ENCODE measurements around the gene KAZALD1. TPM values are rescaled to one million over a fixed set of nuclear protein-coding genes. Genes with fewer than 3 reads are reported as not detected.

Gene KAZALD1
- total and polyA plus RNA-seq, 3 donors from 2014 or later = 6.4 to 11.0 (median 6.8) TPM

DNA sequence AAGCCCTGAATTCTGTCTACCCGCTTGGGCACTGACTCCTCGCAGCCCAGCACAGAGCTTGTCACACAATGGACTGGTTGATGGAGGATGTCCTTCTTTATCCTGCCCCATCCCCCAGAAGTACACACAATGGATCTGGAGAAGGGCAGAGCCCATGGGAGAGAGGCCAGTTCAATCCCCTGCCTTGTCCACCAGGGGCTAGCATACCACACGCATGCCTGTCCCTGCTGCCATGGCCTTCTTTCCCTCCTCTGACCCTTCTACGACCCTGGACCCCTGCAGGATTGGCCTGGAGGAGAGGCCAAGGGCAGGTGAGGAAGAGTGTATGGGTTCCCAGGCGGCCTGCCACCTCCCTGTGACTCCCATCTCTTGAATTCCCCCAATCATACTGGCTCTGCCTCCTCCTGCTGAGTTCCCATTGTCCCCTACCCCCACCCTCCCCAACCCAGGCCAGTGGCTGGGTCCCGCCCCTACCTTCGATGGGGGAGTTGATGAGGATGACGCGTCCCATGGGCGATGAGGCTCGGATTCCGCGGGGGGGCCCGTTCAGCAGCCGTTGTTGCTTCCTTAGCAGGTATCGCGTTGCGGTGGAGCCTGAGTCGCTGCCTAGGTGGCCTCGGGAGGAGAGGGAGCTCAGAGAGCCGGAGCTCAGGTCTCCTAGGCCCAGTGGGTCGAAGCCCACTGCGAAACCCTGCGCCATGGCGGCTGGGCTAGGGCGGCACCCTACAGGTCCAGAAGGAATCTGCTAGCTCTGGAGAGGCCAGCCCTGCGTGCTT is 32.1 kb upstream of the KAZALD1 start:
- DNase-seq = no peak
- 55 to 61% methylated on average over 5 to 27 of the region's 27 CpGs for WGBS, 2 donors
- H3K27ac ChIP-seq = no peak overlapping the region
- intact Hi-C loops (cut with DNase I; ENCODE audit: low total_unique reads) = no loop called here
- H3K4me1 ChIP-seq = peaks cover 11% of the 10 kb centered on the region
- H3K4me3 ChIP-seq = no peak overlapping the region
- H3K9me3 ChIP-seq = no peaks in the 10 kb centered on the region
- no peak for TF ChIP-seq POLR2A (IDR thresholded peaks at IDR 0.05)
- TF ChIP-seq, protein P1, sequence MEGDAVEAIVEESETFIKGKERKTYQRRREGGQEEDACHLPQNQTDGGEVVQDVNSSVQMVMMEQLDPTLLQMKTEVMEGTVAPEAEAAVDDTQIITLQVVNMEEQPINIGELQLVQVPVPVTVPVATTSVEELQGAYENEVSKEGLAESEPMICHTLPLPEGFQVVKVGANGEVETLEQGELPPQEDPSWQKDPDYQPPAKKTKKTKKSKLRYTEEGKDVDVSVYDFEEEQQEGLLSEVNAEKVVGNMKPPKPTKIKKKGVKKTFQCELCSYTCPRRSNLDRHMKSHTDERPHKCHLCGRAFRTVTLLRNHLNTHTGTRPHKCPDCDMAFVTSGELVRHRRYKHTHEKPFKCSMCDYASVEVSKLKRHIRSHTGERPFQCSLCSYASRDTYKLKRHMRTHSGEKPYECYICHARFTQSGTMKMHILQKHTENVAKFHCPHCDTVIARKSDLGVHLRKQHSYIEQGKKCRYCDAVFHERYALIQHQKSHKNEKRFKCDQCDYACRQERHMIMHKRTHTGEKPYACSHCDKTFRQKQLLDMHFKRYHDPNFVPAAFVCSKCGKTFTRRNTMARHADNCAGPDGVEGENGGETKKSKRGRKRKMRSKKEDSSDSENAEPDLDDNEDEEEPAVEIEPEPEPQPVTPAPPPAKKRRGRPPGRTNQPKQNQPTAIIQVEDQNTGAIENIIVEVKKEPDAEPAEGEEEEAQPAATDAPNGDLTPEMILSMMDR (IDR thresholded peaks at IDR 0.05) = no peak
- no peaks in the 10 kb centered on the region for H3K27me3 ChIP-seq
- H3K36me3 ChIP-seq (ENCODE audit: low read depth, missing control alignments) = no peaks in the 10 kb centered on the region

DNA sequence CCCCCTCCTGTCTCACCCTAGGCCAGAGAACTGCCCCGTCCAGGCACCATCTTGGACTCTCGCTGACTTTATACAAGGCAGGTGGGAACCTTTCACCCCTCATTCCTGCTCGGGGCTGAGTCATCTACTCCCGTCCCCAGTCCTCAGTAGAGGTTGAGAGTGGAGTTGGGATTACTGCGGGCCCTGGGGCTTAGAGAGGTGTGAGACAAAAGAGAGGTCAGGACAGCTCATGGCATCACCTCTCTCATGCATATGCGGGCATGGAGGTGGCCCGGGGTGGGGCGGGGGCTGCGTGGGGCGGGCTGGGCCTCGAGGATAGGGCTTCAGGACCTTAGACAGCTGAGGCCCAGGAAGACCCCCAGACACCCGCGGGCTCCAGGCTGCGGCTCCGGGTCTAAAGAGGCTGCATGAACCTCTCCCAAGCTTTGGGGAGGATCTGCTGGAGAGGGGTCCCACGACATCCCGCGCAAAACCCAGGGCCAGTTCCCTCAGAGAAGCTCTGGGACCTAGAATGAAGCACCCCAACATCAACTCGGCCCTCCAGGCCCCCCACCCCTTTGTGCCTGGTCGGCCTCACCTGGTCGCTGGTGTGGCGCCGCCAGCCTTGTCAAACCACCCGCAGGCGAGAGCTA is 31.2 kb upstream of the KAZALD1 start:
- no peak for TF ChIP-seq POLR2A (IDR thresholded peaks at IDR 0.05)
- TF ChIP-seq, protein P1 (IDR thresholded peaks at IDR 0.05) = no peak
- Histone ChIP-seq H3K27me3 (no peaks in the 10 kb centered on the region), H3K9me3 (no peaks in the 10 kb centered on the region), H3K36me3 (ENCODE audit: low read depth, missing control alignments) (no peaks in the 10 kb centered on the region), H3K27ac (peak overlapping the region; percentile 93 to 98), H3K4me1 (peaks cover 11% of the 10 kb centered on the region), H3K4me3 (peak overlapping the region; percentile 72 to 73)
- WGBS, 2 donors = 9 to 31% methylated on average over 5 to 16 of the region's 25 CpGs
- intact Hi-C loops (cut with DNase I; ENCODE audit: low total_unique reads) = no loop called here
- DNase-seq = no peak

DNA sequence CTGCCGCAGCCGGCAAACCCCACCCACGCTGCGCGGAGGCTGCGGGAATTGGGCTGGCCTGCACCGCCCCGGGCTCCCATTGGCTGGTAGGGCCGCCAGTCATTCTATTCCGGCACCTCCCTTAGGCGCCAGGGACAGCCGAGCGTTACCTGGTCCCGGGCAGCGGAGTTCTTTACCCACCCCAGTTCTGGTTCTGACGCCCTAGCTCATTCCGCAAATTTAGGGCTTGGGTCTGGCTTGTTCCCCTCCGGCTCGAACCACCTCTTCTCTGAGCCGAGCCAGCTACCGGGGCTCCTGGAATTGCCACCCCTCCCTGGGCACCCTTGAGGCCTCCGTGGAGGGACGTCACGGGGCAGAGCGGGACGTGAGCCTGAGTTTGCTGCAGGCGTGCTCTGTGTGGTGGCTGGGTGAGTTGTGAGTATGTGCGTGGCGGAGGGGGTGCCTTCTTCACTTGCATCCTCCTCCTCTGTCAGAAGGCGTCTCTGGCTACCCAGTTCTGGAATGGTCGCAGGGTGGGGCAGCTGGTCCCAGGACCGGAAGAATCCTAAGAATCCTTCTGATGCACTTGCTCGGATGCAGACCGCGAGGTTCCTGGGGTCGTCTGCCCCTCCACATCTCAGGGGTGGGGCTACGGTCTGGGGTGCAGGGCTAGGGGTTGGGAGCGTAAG is 30.5 kb upstream of the KAZALD1 start, which contains the start of the genes PDZD7 and SFXN3:
PDZD7 (minus strand) TSS at position 2 of the 668 bp plus-strand sequence. CDS start 910 bp downstream, outside the sequence.
SFXN3 (plus strand) TSS at position 107 of the 668 bp plus-strand sequence. CDS start 3,461 bp downstream, outside the sequence.
- Histone ChIP-seq H3K9me3 (no peaks in the 10 kb centered on the region), H3K27me3 (no peaks in the 10 kb centered on the region), H3K4me3 (peak within 1 kb of the TSS; percentile 72 to 73), H3K27ac (peak within 1 kb of the TSS; percentile 93 to 98), H3K4me1 (peaks cover 11% of the 10 kb centered on the region), H3K36me3 (ENCODE audit: low read depth, missing control alignments) (no peaks in the 10 kb centered on the region)
- DNase-seq = peak; percentile 98
- TF ChIP-seq POLR2A (IDR thresholded peaks at IDR 0.05) = no peak
- TF ChIP-seq, protein P1 (IDR thresholded peaks at IDR 0.05) = no peak
- intact Hi-C loops (cut with DNase I; ENCODE audit: low total_unique reads) = no loop called here
- WGBS, 2 donors = 0% methylated on average over 8 to 38 of the region's 38 CpGs

DNA sequence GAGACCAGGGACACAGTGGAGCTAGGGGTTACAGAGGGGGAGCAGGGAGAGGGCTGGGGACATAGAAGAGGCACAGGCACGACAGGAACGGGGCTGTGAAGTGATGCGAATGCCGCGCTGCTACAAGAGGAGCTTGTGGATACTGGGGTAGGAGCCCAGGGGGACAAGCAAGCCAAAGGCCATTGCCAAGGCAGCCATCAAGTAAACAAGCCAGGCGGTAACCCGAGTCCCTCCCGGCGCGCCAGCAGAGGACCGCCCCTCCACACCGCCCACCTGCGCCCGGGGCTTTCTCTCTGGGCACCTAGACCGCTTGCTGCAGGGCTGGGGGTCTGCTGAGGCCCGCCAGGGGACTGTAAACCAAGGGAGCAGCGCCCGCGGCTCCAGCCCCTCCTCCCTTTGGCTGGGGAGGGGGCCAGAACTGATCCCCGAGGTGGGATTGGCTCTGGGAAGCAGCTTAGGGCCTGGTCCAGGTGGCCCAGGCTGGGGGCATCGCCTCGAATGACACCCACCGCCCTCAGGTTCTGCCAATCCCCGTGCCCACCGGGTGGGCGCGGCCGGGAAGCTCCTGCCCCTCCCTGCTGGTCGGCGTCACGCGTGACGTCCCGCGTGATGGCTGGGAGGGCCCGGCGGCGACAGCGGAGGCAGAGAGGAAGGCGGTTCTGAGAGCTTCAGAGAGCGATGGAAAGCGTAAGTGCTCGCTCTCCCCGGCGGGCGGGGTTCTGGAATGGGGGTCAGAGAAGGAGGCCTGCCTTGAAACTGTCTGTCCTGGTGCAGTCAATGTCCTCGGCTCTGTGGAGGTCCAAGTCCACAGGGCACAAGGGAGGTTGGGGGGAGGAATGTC is 29.8 kb upstream of the KAZALD1 start:
- Histone ChIP-seq H3K9me3 (no peaks in the 10 kb centered on the region), H3K27ac (peak overlapping the region; percentile 93 to 98), H3K36me3 (ENCODE audit: low read depth, missing control alignments) (no peaks in the 10 kb centered on the region), H3K4me3 (peak overlapping the region; percentile 72 to 73), H3K4me1 (peaks cover 11% of the 10 kb centered on the region), H3K27me3 (no peaks in the 10 kb centered on the region)
- WGBS, 2 donors = 0% methylated on average over 5 to 47 of the region's 47 CpGs
- peak; percentile 48 for TF ChIP-seq POLR2A (IDR thresholded peaks at IDR 0.05)
- TF ChIP-seq, protein P1 (IDR thresholded peaks at IDR 0.05) = no peak
- DNase-seq = peak; percentile 85
- intact Hi-C loops (cut with DNase I; ENCODE audit: low total_unique reads) = no loop called here
